ENCODE results near the gene PRG3.

GRCh38 chr11:57426929-57427726 lies 46.2 kb upstream of the PRG3 start, which contains the start of gene SLC43A3:
- TF ChIP-seq CTCF (IDR thresholded peaks at IDR 0.05) (no peak), POLR2A (IDR thresholded peaks at IDR 0.05) (peak in 1 of 2 donors; percentile 52), EP300 (IDR thresholded peaks at IDR 0.05) (peak; percentile 13 to 78)
